ENCODE data around the gene PPP1R14D. TPM values are rescaled to one million over a fixed set of nuclear protein-coding genes. Genes with fewer than 3 reads are reported as not detected.

Gene PPP1R14D
- total RNA-seq, 2 donors from 2014 or later: not detected

- H3K27me3 ChIP-seq: no peaks in the 10 kb centered on the region
- peaks cover 53% of the 10 kb centered on the region for H3K4me1 ChIP-seq
- peak overlapping the region in 1 of 2 donors; percentile 26 for H3K4me3 ChIP-seq
- no peak for ATAC-seq
- peak overlapping the region; percentile 95 to 100 (median 97) for H3K27ac ChIP-seq
- WGBS, 2 donors: 29% methylated on average over 33 of the region's 33 CpGs; no CpG with 5 or more reads in 1 of the 2 donors
- peak in 2 of 4 donors; percentile 27 to 39 for DNase-seq
- intact Hi-C loops (cut with DNase I): no loop called here
- peak in 1 of 3 donors; percentile 18 for TF ChIP-seq POLR2A (IDR thresholded peaks at IDR 0.05)
- no peak for TF ChIP-seq CTCF (IDR thresholded peaks at IDR 0.05)
- no peaks in the 10 kb centered on the region for H3K36me3 ChIP-seq (replicated peaks in 1 of 2; ENCODE audit: insufficient read depth in 1 of 2, low read depth in 2 of 2)
- no peaks in the 10 kb centered on the region for H3K9me3 ChIP-seq
These were observed 44.5 kb upstream of the PPP1R14D start for GRCh38 chr15:40872791-40873693.

- H3K4me3 ChIP-seq: no peak overlapping the region
- peaks cover 53% of the 10 kb centered on the region for H3K4me1 ChIP-seq
- H3K27ac ChIP-seq: peak overlapping the region; percentile 95 to 100 (median 97)
- intact Hi-C loops (cut with DNase I): no loop called here
- ATAC-seq (peak; percentile 91), DNase-seq (peak; percentile 96 to 98 (median 97))
- no peaks in the 10 kb centered on the region for H3K36me3 ChIP-seq (replicated peaks in 1 of 2; ENCODE audit: insufficient read depth in 1 of 2, low read depth in 2 of 2)
- H3K9me3 ChIP-seq: no peaks in the 10 kb centered on the region
- WGBS, 2 donors: 22 to 25% methylated on average over 13 of the region's 13 CpGs
- TF ChIP-seq CTCF (IDR thresholded peaks at IDR 0.05) (no peak), POLR2A (IDR thresholded peaks at IDR 0.05) (peak; percentile 44 to 70 (median 65))
- H3K27me3 ChIP-seq: no peaks in the 10 kb centered on the region
These were observed 43.5 kb upstream of the PPP1R14D start for GRCh38 chr15:40871749-40872617.

- TF ChIP-seq POLR2A (IDR thresholded peaks at IDR 0.05): peak in 1 of 3 donors; percentile 12
- no peak for TF ChIP-seq CTCF (IDR thresholded peaks at IDR 0.05)
- peak overlapping the region; percentile 95 to 100 (median 97) for H3K27ac ChIP-seq
- no peaks in the 10 kb centered on the region for H3K9me3 ChIP-seq
- H3K4me1 ChIP-seq: peaks cover 63% of the 10 kb centered on the region
- intact Hi-C loops (cut with DNase I): no loop called here
- WGBS, 2 donors: 17 to 89% methylated on average over 1 of the region's 1 CpG
- H3K4me3 ChIP-seq: no peak overlapping the region
- H3K36me3 ChIP-seq (replicated peaks in 1 of 2; ENCODE audit: insufficient read depth in 1 of 2, low read depth in 2 of 2): no peaks in the 10 kb centered on the region
- ATAC-seq: no peak
- DNase-seq: peak; percentile 50 to 69 (median 63)
- no peaks in the 10 kb centered on the region for H3K27me3 ChIP-seq
These were observed 42.2 kb upstream of the PPP1R14D start for GRCh38 chr15:40870716-40871115.

- DNase-seq: no peak
- no peak for TF ChIP-seq CTCF (IDR thresholded peaks at IDR 0.05)
- no peak for TF ChIP-seq POLR2A (IDR thresholded peaks at IDR 0.05)
These were observed 41.2 kb upstream of the PPP1R14D start for GRCh38 chr15:40869686-40870085.

More at GRCh38 chr15:40869686-40870085, 41.2 kb upstream of the PPP1R14D start:
- intact Hi-C loops (cut with DNase I): no loop called here
- no peaks in the 10 kb centered on the region for H3K9me3 ChIP-seq
- H3K27ac ChIP-seq: peak overlapping the region in 3 of 4 donors; percentile 95 to 100 (median 97)
- H3K4me1 ChIP-seq: peaks cover 68% of the 10 kb centered on the region
- no peaks in the 10 kb centered on the region for H3K36me3 ChIP-seq (replicated peaks in 1 of 2; ENCODE audit: insufficient read depth in 1 of 2, low read depth in 2 of 2)
- ATAC-seq: no peak
- H3K4me3 ChIP-seq: no peak overlapping the region
- H3K27me3 ChIP-seq: no peaks in the 10 kb centered on the region
- 44 to 69% methylated on average over 5 of the region's 5 CpGs for WGBS, 2 donors
